Nephron (organoid): ENCODE results near the gene PIGZ.

ENCODE experiments used
- H3K27ac Mint-ChIP-seq, 3 experiments: 2 replicates each; pipeline ENCODE4 v1.8.0; 2020; ENCODE audit warnings: mixed read lengths in 3 of 3, mild to moderate bottlenecking in 2 of 3, moderate library complexity in 1 of 3
- H3K27me3 Mint-ChIP-seq: 2 replicates; pipeline ENCODE4 v1.8.0; 2021; ENCODE audit warnings: low read depth, mild to moderate bottlenecking, moderate library complexity, mixed read lengths
- H3K36me3 Mint-ChIP-seq: 2 replicates; pipeline ENCODE4 v1.8.0; 2020; ENCODE audit warnings: low read depth, mixed read lengths
- H3K4me1 Mint-ChIP-seq: 2 replicates; pipeline ENCODE4 v1.8.0; 2020; ENCODE audit warnings: mixed read lengths
- H3K4me3 Mint-ChIP-seq, 3 experiments: 2 replicates each; pipeline ENCODE4 v1.8.0; 2020; ENCODE audit warnings: mild to moderate bottlenecking in 3 of 3, mixed read lengths in 3 of 3, moderate library complexity in 2 of 3
- H3K9me3 Mint-ChIP-seq: 2 replicates; pipeline ENCODE4 v1.8.0; 2020; ENCODE audit warnings: mixed read lengths
- TF ChIP-seq, protein P1 (sequence below), 3 experiments: fragments of 200-600 bp; sonication (generic); IDR thresholded peaks; one replicate each; pipeline ENCODE4 v1.5.0; 2021; ENCODE audit warnings: antibody characterized with exemption in 3 of 3; ENCODE audit not compliant: unreplicated experiment in 3 of 3

The PIGZ gene

DNA sequence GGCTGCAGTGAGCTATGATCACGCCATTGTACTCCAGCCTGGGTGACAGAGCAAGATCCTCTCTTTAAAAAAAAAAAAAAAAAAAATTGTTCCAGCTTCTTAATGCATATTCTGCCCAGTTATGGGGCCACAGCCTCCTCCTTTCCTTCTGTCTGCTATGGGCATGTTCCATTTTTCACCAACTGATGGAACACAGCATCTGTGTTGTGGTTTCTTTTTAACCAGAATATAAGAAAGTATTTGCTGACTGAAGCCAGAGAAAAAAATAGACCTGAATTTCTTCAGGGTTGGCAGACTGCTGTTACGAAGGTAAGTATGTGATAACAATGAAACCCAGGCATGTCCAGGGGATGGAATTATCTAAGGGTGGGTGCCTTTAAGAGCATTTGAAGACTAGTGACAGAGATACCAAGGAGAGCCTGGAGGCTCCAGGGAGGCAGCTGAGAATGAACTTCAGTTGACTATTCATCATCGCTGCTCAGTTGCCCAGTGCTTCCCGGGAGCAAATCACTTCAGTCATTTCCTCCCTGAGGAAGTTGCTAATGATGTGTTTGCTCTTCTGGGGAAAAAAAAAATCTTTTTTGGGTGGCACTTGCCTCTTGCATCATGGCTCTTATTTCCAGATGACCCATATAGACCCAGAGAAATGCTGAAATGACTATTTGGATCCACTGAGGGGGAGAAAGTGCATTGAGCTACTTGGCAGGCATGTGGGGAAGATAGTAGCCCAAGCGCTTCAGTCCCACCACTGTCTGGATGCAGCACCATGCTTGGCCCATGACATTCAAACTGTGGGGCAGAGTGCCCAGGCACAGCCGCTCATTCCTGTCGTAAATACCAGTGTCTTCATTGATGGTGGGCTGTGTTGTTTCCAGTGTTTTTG lies 40.8 kb downstream of the PIGZ start:
- no peaks in the 10 kb centered on the region for H3K9me3 Mint-ChIP-seq
- H3K36me3 Mint-ChIP-seq, result peaks cover 38% of the 10 kb centered on the region
- TF ChIP-seq, protein P1, sequence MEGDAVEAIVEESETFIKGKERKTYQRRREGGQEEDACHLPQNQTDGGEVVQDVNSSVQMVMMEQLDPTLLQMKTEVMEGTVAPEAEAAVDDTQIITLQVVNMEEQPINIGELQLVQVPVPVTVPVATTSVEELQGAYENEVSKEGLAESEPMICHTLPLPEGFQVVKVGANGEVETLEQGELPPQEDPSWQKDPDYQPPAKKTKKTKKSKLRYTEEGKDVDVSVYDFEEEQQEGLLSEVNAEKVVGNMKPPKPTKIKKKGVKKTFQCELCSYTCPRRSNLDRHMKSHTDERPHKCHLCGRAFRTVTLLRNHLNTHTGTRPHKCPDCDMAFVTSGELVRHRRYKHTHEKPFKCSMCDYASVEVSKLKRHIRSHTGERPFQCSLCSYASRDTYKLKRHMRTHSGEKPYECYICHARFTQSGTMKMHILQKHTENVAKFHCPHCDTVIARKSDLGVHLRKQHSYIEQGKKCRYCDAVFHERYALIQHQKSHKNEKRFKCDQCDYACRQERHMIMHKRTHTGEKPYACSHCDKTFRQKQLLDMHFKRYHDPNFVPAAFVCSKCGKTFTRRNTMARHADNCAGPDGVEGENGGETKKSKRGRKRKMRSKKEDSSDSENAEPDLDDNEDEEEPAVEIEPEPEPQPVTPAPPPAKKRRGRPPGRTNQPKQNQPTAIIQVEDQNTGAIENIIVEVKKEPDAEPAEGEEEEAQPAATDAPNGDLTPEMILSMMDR (IDR thresholded peaks at IDR 0.05; ENCODE audit: unreplicated experiment in 3 of 3), result no peak
- H3K27me3 Mint-ChIP-seq, result no peaks in the 10 kb centered on the region
- no peak overlapping the region for H3K4me3 Mint-ChIP-seq
- H3K27ac Mint-ChIP-seq, result no peak overlapping the region
- H3K4me1 Mint-ChIP-seq, result no peaks in the 10 kb centered on the region

DNA sequence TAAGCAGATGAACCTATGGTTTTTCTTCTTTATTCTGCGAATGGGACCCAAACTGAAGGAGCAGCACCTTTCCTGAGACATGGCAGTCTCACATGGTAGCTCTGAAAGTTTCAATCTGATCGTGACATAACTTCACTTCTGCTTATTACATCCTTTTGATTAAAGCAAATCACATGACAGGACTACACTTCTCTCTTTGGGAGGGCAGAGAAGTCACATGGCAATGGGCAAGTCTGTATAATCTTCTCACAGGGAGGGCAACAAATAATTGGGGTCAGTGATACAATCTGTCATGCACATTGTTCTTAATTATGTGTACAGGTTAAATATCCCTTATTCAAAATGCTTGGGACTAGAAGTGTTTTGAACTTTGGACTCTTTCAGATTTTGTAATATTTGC lies 47.9 kb downstream of the PIGZ start:
- H3K4me1 Mint-ChIP-seq, result no peaks in the 10 kb centered on the region

DNA sequence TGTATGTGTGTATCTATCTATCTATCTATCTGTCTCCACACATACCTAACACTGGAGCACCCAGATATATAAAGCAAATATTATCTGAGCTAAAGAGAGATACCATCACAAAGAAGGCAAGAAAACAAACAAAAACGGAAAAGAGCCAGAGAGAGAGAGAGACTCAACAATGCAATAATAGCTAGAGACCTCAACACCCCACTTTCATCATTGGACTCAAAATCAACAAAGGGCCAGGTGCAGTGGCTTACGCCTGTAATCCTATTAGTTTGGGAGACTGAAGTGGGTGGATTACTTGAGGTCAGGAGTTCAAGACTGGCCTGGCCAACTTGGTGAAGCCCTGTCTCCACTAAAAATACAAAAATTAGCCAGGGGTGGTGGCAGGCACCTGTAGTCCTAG lies 49.7 kb downstream of the PIGZ start:
- TF ChIP-seq, protein P1 (IDR thresholded peaks at IDR 0.05; ENCODE audit: unreplicated experiment in 3 of 3), result no peak

More for the DNA sequence above, 47.9 kb downstream of the PIGZ start:
- Mint-ChIP-seq H3K27ac (no peak overlapping the region), H3K36me3 (peaks cover 29% of the 10 kb centered on the region), H3K4me3 (no peak overlapping the region), H3K27me3 (no peaks in the 10 kb centered on the region), H3K9me3 (peaks cover 7% of the 10 kb centered on the region)
- TF ChIP-seq, protein P1 (IDR thresholded peaks at IDR 0.05; ENCODE audit: unreplicated experiment in 3 of 3), result no peak

DNA sequence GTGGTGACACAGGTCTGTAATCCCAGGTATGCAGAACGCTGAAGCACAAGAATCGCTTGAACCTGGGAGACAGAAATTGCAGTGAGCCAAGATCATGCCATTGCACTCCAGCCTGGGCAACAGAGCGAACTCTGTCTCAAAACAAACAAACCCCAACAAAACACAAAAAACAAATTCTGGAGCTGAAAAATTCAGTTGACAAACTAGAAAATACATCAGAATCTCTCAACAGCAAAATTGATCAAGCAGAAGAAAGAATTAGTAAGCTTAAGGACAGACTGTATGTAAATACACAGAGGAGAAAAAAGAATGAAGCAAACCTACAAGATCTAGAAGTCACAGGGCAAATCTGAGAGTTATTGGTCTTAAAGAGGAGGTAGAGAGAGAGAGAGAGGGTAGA lies 51.6 kb downstream of the PIGZ start:
- TF ChIP-seq, protein P1 (IDR thresholded peaks at IDR 0.05; ENCODE audit: unreplicated experiment in 3 of 3), result no peak
- H3K27ac Mint-ChIP-seq, result no peak overlapping the region
- peaks cover 11% of the 10 kb centered on the region for H3K9me3 Mint-ChIP-seq

More for the DNA sequence above, 49.7 kb downstream of the PIGZ start:
- no peaks in the 10 kb centered on the region for H3K4me1 Mint-ChIP-seq
- H3K27me3 Mint-ChIP-seq, result no peaks in the 10 kb centered on the region
- H3K36me3 Mint-ChIP-seq, result peaks cover 46% of the 10 kb centered on the region
- no peak overlapping the region for H3K4me3 Mint-ChIP-seq
- H3K9me3 Mint-ChIP-seq, result peaks cover 11% of the 10 kb centered on the region
- H3K27ac Mint-ChIP-seq, result no peak overlapping the region

DNA sequence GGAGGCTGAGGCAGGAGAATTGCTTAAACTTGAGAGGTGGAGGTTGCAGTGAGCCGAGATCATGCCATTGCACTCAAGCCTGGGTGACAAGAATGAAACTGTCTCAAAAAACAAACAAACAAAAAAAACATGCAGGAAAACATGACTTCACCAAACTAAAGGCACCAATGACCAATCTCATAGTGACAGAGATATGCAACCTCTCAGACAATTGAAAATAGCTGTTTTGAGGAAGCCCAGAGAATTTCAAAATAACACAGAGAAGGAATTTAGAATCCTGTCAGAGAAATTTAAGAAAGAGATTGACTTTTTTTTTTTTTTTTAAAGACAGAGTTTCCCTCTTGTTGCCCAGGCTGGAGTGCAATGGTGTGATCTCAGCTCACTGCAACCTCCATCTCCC lies 52.4 kb downstream of the PIGZ start:
- Mint-ChIP-seq H3K27me3 (no peaks in the 10 kb centered on the region), H3K36me3 (peaks cover 52% of the 10 kb centered on the region)
- TF ChIP-seq, protein P1 (IDR thresholded peaks at IDR 0.05; ENCODE audit: unreplicated experiment in 3 of 3), result no peak

More for the DNA sequence above, 51.6 kb downstream of the PIGZ start:
- H3K27me3 Mint-ChIP-seq, result no peaks in the 10 kb centered on the region
- H3K36me3 Mint-ChIP-seq, result peaks cover 53% of the 10 kb centered on the region
- no peaks in the 10 kb centered on the region for H3K4me1 Mint-ChIP-seq
- no peak overlapping the region for H3K4me3 Mint-ChIP-seq

DNA sequence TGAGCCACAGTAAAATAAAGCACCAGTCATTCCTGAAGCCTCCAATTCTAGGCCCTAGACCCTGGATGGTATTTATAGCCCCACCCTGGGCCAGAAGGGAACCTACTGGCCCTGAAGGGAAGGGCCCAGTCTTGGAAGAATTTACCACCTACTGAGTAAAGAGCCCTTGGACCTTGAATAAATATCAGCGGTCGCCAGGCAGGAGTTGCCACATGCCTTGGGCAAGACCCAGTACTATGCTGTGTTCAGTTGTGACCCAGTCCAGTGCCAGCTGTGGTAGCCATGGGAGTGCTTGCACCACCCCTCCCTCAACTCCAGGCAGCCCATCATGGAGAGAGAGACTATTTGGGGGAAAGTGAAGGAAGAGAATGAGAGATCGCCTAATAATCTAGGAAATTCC lies 53.3 kb downstream of the PIGZ start:
- no peak overlapping the region for H3K4me3 Mint-ChIP-seq
- H3K9me3 Mint-ChIP-seq, result peaks cover 11% of the 10 kb centered on the region
- H3K27ac Mint-ChIP-seq, result no peak overlapping the region
- TF ChIP-seq, protein P1 (IDR thresholded peaks at IDR 0.05; ENCODE audit: unreplicated experiment in 3 of 3), result no peak
- H3K27me3 Mint-ChIP-seq, result no peaks in the 10 kb centered on the region
- no peaks in the 10 kb centered on the region for H3K4me1 Mint-ChIP-seq
- H3K36me3 Mint-ChIP-seq, result peaks cover 60% of the 10 kb centered on the region

More for the DNA sequence above, 52.4 kb downstream of the PIGZ start:
- H3K4me1 Mint-ChIP-seq, result no peaks in the 10 kb centered on the region
- no peak overlapping the region for H3K27ac Mint-ChIP-seq
- H3K4me3 Mint-ChIP-seq, result no peak overlapping the region
- H3K9me3 Mint-ChIP-seq, result peaks cover 11% of the 10 kb centered on the region
